ENCODE measurements around the gene KCNQ2.
"Not testable (repeated sequence)": the region's sequence is repeated elsewhere in the genome, so short reads cannot be mapped to it uniquely, and the experiment has no call there.

Gene KCNQ2

DNA sequence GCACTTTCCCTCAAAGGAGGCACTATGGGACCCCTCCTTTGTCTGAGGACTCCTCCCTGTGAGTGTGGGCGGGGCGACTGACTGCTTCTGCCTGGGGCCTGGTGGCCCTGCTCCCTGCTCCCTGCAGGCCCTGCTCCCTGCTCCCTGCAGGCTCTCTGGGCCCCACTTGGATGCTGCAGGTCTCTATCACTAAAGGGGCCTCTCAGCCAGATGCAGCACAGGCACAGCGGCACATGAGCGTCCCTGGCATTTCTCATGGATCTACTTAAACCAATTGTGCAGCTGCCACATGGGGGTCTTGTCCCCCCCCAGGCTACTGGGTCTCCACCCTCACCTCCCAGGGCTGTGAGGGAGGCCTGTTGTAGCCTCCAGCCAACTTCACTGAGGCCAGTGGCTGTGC, 18.6 kb upstream of the KCNQ2 start:
- no peak for DNase-seq (ENCODE audit: low read depth in 1 of 2, low spot score in 1 of 2)

DNA sequence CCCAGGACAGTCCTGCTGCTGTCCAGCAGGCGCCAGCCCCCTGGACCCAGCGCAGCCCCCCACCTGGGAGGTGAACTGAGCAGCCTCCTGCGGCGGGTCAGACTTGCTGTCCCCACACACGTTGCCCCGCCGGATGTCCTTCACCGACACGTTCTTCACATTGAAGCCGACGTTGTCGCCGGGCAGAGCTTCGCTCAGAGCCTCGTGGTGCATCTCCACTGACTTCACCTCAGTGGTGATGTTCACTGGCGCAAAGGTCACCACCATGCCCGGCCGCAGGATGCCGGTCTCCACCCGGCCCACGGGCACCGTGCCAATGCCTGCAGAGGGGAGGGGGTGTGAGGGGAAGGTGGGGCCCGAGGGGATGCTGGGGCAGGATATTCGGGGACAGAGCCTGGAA, 18.0 kb upstream of the KCNQ2 start:
- DNase-seq (ENCODE audit: low read depth in 1 of 2, low spot score in 1 of 2), result no peak

GRCh38 chr20:63488315-63489251, 16.1 kb upstream of the KCNQ2 start:
- DNase-seq (ENCODE audit: low read depth in 1 of 2, low spot score in 1 of 2), result no peak

DNA sequence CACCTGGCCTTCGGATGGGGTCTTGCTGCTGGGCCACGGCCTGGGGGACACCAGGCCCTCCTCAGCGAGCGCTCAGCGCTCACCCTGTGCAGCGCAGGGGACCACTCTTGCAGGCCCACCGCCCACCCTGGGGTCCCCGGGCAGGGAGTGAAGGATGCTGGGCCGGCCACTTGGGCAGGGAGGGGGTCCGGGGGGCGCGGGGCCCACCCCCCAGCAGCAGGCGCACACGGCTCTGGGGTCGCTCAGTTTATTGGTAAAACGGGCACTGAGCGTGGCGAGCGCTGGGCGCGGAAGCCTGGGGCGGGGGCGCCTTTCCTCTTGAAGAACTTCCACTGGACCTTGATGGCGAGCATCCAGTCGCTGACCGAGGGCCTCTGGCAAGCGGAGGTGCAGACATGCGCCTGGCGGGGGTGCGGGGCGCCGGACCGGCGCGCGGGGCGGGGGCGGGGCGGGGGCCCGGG, 15.4 kb upstream of the KCNQ2 start:
- DNase-seq (ENCODE audit: low read depth in 1 of 2, low spot score in 1 of 2), result no peak

DNA sequence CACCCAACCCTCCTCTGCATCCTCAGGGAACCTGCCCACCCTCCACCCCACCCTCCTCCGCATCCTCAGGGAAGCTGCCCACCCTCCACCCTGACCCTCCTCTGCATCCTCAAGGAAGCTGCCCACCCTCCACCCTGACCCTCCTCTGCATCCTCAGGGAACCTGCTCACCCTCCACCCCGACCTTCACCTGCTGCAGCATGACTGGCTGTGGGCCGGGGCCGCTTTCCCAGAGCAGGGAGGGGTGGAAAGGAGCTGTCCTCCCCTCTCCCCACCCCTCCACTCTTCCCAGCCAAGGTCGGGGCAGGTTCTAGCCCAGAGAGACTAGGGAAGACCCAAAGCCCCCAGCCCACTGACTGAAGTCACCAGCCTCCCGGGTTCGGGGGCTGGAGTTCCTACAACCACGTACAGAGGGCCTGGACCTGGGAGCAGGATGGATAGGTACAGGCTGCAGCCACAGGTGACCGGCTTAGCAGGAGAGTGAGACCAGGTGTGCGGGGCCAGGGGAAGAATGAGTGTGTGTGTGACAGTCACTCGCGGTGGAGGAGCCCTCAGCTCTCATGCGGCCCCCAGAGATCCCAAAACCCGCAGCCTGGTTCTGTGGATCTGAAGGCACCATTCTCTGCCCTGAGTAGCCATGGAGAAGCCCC, 14.8 kb upstream of the KCNQ2 start:
- DNase-seq (ENCODE audit: low read depth in 1 of 2, low spot score in 1 of 2), result no peak

GRCh38 chr20:63486300-63486855, 13.9 kb upstream of the KCNQ2 start:
- no peak for DNase-seq (ENCODE audit: low read depth in 1 of 2, low spot score in 1 of 2)

GRCh38 chr20:63484651-63485403, 12.4 kb upstream of the KCNQ2 start:
- no peak for DNase-seq (ENCODE audit: low read depth in 1 of 2, low spot score in 1 of 2)

DNA sequence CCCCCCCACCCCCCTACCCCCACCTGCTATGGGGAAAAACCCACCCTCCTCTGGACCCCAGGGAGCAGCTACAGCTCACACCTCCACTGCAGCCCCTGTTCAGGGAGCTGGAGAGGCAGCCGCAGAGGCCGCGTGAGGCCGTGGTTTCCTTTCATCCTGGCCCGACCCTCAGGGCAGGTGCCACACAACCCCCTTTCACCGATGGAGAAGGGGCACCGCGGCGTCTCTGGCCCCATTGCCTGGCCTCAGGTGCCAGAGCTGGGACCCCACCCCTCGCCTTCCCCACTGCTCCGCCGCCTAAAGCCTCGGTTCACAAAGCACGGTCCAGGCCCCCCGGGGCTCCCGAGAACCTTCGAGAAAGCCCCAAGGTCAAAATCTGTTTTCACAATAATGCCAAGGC, 11.8 kb upstream of the KCNQ2 start:
- no peak for DNase-seq (ENCODE audit: low read depth in 1 of 2, low spot score in 1 of 2)

GRCh38 chr20:63483834-63484233, 11.4 kb upstream of the KCNQ2 start:
- DNase-seq (ENCODE audit: low read depth in 1 of 2, low spot score in 1 of 2), result no peak

- no peak for DNase-seq (ENCODE audit: low read depth in 1 of 2, low spot score in 1 of 2)
These were observed 9.6 kb upstream of the KCNQ2 start for GRCh38 chr20:63482021-63482587.

DNA sequence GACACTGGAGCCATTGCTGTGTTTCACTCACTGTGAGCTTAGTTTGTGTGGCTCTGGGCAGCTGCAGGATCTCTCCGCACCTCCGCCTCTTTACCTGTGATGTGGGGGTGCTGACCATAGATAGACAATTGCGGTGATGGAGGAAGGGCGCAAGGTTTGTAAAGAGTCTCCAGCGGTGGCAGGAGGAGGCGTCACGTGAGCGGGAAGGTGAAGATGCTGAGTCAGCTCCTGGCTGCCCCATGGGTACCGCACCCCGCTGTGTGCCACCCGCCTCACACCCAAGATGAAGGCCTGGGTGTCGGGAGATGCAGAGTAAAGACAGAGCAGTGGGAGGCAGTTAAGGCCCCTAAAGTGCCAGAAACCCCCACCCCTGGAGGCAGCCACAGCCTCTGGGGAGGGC, 9.0 kb upstream of the KCNQ2 start:
- DNase-seq (ENCODE audit: low read depth in 1 of 2, low spot score in 1 of 2), result no peak

GRCh38 chr20:63479695-63480419, 7.4 kb upstream of the KCNQ2 start:
- not testable (repeated sequence) for DNase-seq (ENCODE audit: low read depth in 1 of 2, low spot score in 1 of 2)

GRCh38 chr20:63478346-63479302, 6.2 kb upstream of the KCNQ2 start:
- no peak for DNase-seq (ENCODE audit: low read depth in 1 of 2, low spot score in 1 of 2)

DNA sequence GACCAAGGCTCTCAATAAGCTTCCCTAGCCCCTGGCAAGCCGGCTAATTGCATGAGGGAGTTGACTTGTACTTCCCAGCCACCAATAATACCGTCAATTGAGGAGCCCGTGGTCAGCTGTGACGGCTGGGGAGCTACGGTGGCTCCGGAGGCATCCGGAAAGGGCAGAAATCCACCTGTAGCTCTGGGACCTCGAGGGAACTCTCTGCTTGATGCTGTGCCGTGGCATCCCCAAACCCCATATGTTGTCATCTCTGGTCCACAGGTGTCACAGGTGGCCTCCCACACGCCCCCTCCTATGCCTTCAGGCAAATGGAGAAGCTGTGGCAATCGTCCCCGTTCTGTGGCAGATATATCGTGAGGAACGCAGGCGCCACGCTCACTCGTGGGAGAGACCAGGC, 5.5 kb upstream of the KCNQ2 start:
- DNase-seq (ENCODE audit: low read depth in 1 of 2, low spot score in 1 of 2), result no peak

DNA sequence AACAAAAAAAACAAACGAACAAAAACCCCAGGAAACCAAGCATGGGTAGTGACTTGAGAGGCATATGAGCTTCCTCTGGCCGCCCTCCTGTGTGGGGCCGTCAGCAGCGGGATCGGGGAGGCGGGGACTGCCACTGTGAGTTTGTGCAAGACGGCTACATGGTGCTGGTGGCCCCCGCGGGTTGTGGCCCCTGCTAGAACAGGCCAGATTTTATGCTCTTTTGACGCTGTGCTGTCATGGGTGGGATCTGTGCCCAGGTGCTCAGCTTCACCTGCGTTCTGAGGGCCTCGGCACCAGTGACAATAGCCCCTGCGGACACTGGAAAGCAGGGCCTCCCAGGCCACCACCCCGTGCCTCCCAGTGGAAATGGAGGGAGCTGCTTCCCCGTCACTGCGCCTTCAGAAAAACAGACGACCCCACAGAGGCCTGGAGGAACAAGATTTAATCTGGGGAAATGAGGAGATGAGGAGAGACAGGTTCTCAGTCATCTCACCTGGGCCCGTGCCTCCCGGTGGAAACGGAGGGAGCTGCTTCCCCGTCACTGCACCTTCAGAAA, 4.7 kb upstream of the KCNQ2 start:
- no peak for DNase-seq (ENCODE audit: low read depth in 1 of 2, low spot score in 1 of 2)

- no peak for DNase-seq (ENCODE audit: low read depth in 1 of 2, low spot score in 1 of 2)
These were observed 2.8 kb upstream of the KCNQ2 start for GRCh38 chr20:63475209-63475608.

DNA sequence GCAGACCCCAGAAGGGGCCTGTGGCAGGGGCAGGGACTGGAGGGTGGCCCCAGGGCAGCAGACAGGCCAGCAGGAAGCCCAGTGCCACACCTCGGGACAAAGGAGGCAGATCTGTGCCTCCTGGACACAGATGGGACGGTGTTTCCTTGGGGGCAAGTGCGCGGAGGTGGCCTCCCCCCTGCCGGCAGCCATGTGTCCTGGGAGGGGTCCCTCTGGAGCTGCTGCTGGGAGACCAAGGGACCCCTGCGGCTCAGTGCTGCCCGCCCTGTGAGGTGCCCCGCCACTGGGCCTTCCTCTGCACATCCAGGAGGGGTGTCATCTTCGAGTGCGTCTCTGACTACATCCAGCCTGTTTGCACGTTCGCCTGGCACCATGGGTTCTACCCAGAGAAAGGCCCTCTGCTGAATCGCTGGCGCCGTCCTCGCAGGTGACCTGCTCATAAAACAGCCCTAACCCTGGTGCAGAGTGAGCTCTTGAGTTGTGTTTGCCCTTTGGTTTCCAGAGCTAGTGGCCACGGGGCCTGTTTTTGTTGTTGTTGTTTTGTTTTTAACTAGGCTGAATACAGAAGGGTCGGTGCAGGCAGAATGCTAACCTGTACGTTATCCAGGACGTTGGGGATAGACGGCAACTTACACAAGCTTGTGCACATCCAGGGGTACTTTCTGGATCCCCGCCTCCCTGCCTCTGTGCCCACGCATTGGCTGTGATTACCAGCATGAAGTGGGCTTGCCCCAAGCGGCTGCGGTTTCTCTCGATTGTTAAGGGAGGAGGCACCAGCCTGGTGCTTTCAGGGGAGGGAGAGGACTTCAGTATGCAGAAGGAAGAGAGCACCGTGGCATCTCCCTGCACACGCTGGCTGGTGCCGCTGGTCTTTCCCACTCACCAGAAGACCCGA, 1.3 kb upstream of the KCNQ2 start:
- DNase-seq (ENCODE audit: low read depth in 1 of 2, low spot score in 1 of 2), result no peak

DNA sequence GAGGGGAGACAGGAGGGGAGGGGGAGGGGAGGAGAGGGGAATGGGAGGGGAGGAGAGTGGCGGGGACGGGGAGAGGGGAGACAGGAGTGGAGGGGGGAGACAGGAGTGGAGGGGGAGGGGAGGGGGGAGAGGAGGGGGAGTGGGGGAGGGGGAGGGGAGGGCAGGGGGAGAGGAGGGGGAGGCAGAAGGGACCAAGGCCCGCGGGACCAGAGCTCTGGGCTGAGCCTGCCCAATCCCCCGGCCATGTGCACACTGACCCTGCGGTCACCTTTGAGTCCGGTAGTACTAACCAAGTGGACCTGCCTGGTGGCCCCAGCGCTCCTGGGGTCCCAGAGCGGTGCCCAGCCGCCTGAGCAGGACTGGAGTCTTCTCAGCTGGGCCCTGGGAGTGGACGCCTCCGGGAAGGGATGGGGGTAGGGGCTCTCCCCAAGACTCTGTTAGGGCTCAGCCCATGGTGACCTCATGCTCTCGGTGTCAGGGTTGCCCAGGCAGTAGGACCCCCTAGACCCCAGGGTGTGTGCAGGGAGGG, 471 bp upstream of the KCNQ2 start:
- DNase-seq (ENCODE audit: low read depth in 1 of 2, low spot score in 1 of 2), result no peak
